ENCODE measurements around the gene OCIAD2.
"Not testable (repeated sequence)": the region's sequence is repeated elsewhere in the genome, so short reads cannot be mapped to it uniquely, and the experiment has no call there.

OCIAD2 gene

DNA sequence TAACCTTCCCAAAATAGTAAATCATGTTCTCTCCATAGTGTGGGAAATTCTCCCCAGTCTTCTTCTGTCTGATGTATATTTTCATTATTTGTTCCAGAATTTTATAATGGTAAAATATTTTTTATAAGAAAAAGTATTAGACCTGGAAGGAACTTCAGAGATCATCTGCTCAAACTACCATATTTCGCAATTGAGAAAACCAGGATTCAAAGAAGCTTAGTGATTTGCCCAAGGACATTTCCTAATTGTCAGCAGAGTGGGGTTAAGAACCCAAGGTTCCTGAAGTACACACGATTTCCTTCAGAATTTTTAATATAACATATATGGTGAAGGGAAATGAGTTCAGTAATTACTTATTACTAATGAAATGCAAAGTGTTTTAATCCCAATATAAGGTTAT lies 51.6 kb downstream of the OCIAD2 start:
- Mint-ChIP-seq H3K27me3 (no peaks in the 10 kb centered on the region), H3K4me1 (ENCODE audit: low read depth) (peaks cover 6% of the 10 kb centered on the region), H3K4me3 (no peak overlapping the region), H3K9me3 (no peaks in the 10 kb centered on the region), H3K36me3 (ENCODE audit: low read depth) (peaks cover 76% of the 10 kb centered on the region), H3K27ac (peak overlapping the region; percentile 20)
- intact Hi-C loops (cut with micrococcal nuclease) = no loop called here

DNA sequence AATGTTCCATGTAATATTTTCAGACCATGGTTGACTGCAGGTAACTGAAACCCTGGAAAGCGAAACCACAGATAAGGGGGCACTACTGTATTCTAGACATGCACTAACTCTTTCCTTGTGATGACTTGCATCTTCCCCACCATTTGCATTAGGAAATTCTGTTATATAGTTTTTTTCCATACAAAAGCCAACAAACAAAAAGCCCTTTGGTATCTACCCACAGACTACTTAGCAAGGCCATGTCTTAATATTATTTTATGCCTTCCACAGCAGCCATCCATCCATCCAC lies 52.2 kb downstream of the OCIAD2 start:
- Mint-ChIP-seq H3K27ac (peak overlapping the region; percentile 20), H3K9me3 (no peaks in the 10 kb centered on the region), H3K4me1 (ENCODE audit: low read depth) (peaks cover 6% of the 10 kb centered on the region)

DNA sequence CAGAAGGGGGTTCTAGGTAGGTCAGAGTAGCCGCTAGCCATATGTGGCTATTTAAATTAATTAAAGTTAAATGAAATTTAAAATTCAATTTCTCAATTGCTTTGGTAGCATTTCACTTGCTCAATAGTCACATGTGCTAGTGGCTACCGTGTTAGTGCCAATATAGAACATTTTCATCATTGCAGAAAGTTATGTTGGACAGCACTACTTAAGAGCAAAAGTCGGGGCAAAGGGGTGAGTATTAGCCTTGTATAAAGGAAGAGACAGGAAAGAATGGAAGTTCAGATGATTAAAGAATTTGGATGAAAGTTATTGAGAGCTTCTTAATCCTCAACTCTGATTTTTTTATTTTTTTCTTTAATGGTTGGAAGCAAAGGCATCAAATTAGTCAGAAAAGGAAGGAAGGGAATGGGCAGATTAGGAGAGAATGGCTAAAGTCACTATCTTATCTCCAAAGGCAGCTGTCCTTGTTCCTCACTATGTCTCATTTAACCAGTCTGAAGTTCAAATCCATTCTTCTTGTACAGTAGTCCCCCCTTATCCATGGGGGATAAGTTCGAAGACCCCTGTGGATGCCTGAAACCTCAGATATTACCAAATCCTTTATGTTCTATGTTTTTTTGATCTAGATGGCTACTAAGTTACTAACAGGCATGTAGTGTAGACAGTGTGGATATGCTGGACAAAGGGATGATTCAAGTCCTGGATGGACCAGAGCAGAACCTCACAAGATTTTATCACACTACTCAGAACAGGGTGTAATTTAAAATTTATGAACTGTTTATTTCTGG lies 52.8 kb downstream of the OCIAD2 start:
- H3K27ac Mint-ChIP-seq = peak overlapping the region; percentile 20

More for the DNA sequence above, 52.2 kb downstream of the OCIAD2 start:
- Mint-ChIP-seq H3K36me3 (ENCODE audit: low read depth) (peaks cover 75% of the 10 kb centered on the region), H3K27me3 (no peaks in the 10 kb centered on the region), H3K4me3 (no peak overlapping the region)
- intact Hi-C loops (cut with micrococcal nuclease) = no loop called here

DNA sequence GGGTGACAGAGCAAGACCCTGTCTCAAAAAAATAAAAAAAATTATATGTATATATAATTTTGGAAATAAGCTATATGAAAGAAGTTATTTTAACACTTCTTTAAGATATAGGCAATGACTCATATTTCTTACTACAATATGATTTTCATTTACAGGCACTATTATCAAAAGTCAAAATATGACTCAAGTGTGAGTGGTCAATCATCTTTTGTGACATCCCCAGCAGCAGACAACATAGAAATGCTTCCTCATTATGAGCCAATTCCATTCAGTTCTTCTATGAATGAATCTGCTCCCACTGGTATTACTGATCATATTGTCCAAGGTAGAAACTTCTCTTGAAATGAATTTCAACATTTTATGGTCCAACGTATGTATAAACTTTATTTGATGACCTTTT lies 54.9 kb downstream of the OCIAD2 start:
- H3K36me3 Mint-ChIP-seq (ENCODE audit: low read depth) = peaks cover 69% of the 10 kb centered on the region
- H3K4me1 Mint-ChIP-seq (ENCODE audit: low read depth) = peaks cover 6% of the 10 kb centered on the region
- H3K27me3 Mint-ChIP-seq = no peaks in the 10 kb centered on the region
- H3K27ac Mint-ChIP-seq = no peak overlapping the region
- no peak overlapping the region for H3K4me3 Mint-ChIP-seq
- H3K9me3 Mint-ChIP-seq = no peaks in the 10 kb centered on the region
- intact Hi-C loops (cut with micrococcal nuclease) = no loop called here

More for the DNA sequence above, 52.8 kb downstream of the OCIAD2 start:
- Mint-ChIP-seq H3K36me3 (ENCODE audit: low read depth) (peaks cover 74% of the 10 kb centered on the region), H3K9me3 (no peaks in the 10 kb centered on the region), H3K4me1 (ENCODE audit: low read depth) (peaks cover 6% of the 10 kb centered on the region), H3K27me3 (no peaks in the 10 kb centered on the region), H3K4me3 (no peak overlapping the region)
- intact Hi-C loops (cut with micrococcal nuclease) = no loop called here

DNA sequence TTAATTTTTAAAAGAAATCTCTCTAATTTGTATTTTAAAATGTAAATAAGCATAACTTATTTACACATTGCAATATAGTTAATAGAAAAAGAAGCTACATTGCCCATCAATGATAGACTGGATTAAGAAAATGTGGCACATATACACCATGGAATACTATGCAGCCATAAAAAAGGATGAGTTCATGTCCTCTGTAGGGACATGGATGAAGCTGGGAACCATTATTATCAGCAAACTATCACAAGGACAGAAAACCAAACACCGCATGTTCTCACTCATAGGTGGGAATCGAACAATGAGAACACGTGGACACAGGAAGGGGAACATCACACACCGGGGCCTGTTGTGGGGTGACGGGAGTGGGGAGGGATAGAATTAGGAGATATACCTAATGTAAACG lies 57.8 kb downstream of the OCIAD2 start:
- intact Hi-C loops (cut with micrococcal nuclease); H3K27ac Mint-ChIP-seq; H3K27me3 Mint-ChIP-seq; H3K9me3 Mint-ChIP-seq; H3K4me3 Mint-ChIP-seq; H3K4me1 Mint-ChIP-seq (ENCODE audit: low read depth): not testable (repeated sequence)
- peaks cover 87% of the 10 kb centered on the region for H3K36me3 Mint-ChIP-seq (ENCODE audit: low read depth)

DNA sequence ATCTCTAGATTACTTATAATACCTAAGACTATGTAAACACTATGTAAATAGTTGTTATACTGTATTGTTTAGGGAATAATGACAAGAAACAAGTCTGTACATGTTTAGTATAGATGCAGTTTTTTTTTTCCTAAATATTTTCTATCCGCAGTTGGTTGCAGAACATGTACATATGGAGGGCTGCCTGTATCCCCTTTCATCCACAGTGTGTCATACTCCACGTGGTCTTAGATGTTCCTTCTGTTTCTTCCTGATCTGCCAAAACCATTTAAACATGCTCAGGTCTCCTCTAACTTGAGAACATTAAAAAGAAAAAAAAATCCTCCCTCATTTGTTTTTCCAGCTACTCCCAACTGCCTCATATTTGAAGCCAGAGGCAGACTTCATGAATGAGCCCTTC lies 61.7 kb downstream of the OCIAD2 start:
- H3K27ac Mint-ChIP-seq = no peak overlapping the region
- no peaks in the 10 kb centered on the region for H3K4me1 Mint-ChIP-seq (ENCODE audit: low read depth)
- H3K36me3 Mint-ChIP-seq (ENCODE audit: low read depth) = peaks cover 71% of the 10 kb centered on the region
- intact Hi-C loops (cut with micrococcal nuclease) = no loop called here
- no peak overlapping the region for H3K4me3 Mint-ChIP-seq
- H3K27me3 Mint-ChIP-seq = no peaks in the 10 kb centered on the region
- H3K9me3 Mint-ChIP-seq = no peaks in the 10 kb centered on the region

DNA sequence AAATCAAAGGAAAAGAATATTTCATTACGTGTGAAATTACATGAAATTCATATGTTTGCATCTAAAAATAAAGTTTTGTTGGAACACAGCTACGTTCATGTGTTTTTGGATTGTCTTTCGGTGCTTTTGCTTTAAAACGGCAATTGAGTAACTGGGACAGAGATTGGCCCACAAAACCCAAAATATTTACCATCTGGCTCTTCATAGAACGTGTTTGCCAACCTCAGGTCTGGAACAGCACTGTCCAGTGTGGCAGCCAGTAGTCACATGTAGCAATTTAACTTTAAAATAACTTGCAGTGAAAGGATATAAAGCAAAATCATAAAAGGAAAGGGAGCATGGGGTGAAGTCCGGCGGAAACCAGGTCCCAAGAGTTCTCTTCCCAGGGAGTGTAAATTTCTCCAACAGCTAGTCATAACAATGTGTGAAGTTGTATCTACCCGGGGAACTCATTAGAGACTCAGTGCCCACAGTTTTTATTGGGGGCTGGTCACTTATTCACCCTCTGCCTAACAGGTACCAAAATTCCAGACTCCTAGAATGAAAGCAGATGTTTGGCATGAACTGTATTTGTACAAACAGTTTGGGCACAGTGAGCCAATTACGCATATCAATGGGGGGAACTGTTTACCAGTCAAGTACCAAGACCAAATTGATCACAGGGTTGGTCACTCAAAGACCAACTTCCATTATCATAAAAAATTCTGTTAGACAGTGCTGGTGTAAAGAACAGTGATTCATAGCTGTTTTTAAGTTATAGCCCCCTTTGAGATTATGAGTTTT lies 65.3 kb downstream of the OCIAD2 start:
- no peak overlapping the region for H3K4me3 Mint-ChIP-seq
- H3K36me3 Mint-ChIP-seq (ENCODE audit: low read depth) = peaks cover 68% of the 10 kb centered on the region
- no peaks in the 10 kb centered on the region for H3K4me1 Mint-ChIP-seq (ENCODE audit: low read depth)
- H3K9me3 Mint-ChIP-seq = no peaks in the 10 kb centered on the region
- no peaks in the 10 kb centered on the region for H3K27me3 Mint-ChIP-seq
- no peak overlapping the region for H3K27ac Mint-ChIP-seq
- intact Hi-C loops (cut with micrococcal nuclease) = no loop called here

DNA sequence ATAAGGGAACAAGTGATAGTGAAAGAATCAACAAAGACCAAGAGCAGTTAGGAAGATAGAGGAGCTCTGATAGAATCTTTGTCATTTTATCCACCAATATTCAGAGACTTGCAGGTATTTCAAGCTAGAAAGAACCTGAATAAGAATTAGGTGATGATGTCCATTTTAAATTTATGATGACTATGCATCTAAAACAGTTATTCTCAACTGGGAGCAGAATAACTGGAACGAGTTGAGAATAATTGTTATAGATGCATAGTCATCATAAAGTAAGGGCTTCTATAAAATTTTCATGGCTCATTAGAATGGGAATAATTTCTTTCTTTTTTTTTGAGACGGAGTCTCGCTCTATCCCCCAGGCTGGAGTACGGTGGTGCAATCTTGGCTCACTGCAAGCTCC lies 69.9 kb downstream of the OCIAD2 start:
- Mint-ChIP-seq H3K36me3 (ENCODE audit: low read depth) (peaks cover 61% of the 10 kb centered on the region), H3K27ac (no peak overlapping the region), H3K27me3 (no peaks in the 10 kb centered on the region), H3K4me1 (ENCODE audit: low read depth) (no peaks in the 10 kb centered on the region), H3K9me3 (no peaks in the 10 kb centered on the region), H3K4me3 (no peak overlapping the region)
- intact Hi-C loops (cut with micrococcal nuclease) = no loop called here

Measured in dendritic cell treated with granulocyte-macrophage colony-stimulating factor and Interleukin-4, amounts not matched to agents 40 ng/mL and 50 ng/mL, for 4 days (primary cell).